ENCODE results near the gene NAA20. TPM values are rescaled to one million over a fixed set of nuclear protein-coding genes. Genes with fewer than 3 reads are reported as not detected.

Gene NAA20
- total RNA-seq, 1 donor from 2014 or later: 33.5 TPM

DNA sequence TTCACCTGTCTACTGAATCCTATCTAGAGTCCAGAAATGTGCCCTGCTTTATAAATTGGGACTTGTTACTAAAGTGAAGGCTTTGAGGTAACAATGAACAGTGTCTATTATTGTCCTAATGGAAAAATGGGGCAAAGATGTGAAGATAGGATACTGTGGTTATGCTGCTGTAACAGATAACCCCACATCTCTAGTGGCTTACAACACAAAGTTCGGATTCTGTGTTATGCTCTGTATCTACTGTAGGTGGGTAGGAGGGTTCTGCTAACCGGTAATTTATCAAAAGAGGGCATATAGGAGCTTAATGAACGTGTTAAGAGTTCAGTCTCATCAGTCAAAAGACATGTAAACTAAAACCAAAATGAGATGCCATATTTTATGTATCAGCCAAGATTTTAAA is 6.2 kb downstream of the NAA20 start:
- Mint-ChIP-seq H3K27ac (ENCODE audit: unreplicated experiment) (no peak overlapping the region), H3K9me3 (ENCODE audit: unreplicated experiment) (no peaks in the 10 kb centered on the region), H3K27me3 (ENCODE audit: unreplicated experiment) (peaks cover 2% of the 10 kb centered on the region), H3K4me3 (ENCODE audit: unreplicated experiment) (no peak overlapping the region), H3K4me1 (ENCODE audit: low read depth, unreplicated experiment) (peaks cover 18% of the 10 kb centered on the region), H3K36me3 (ENCODE audit: unreplicated experiment) (no peaks in the 10 kb centered on the region)
- TF ChIP-seq, protein P1, sequence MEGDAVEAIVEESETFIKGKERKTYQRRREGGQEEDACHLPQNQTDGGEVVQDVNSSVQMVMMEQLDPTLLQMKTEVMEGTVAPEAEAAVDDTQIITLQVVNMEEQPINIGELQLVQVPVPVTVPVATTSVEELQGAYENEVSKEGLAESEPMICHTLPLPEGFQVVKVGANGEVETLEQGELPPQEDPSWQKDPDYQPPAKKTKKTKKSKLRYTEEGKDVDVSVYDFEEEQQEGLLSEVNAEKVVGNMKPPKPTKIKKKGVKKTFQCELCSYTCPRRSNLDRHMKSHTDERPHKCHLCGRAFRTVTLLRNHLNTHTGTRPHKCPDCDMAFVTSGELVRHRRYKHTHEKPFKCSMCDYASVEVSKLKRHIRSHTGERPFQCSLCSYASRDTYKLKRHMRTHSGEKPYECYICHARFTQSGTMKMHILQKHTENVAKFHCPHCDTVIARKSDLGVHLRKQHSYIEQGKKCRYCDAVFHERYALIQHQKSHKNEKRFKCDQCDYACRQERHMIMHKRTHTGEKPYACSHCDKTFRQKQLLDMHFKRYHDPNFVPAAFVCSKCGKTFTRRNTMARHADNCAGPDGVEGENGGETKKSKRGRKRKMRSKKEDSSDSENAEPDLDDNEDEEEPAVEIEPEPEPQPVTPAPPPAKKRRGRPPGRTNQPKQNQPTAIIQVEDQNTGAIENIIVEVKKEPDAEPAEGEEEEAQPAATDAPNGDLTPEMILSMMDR (IDR thresholded peaks at IDR 0.05; ENCODE audit: partially characterized antibody, unreplicated experiment): no peak
- no peak for DNase-seq

DNA sequence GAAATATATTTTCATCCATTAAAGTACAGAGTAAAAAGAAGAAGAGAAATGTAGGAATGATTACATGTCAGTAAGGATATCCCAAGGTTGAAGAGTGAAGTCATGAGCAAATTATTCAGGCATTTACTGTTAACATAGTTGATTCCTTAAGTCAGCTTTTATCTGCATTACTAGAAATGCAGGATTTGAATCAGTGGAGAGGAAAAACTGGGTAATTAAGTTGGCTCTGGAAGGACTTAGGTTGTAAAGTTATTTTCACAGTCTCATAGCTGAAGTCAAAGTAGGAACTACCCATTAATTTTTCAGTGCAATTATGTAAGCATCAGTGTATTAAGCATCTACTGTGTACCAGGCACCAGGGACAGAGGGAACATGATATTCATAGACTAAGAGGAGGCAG is 7.8 kb downstream of the NAA20 start:
- H3K4me3 Mint-ChIP-seq (ENCODE audit: unreplicated experiment): no peak overlapping the region
- H3K27me3 Mint-ChIP-seq (ENCODE audit: unreplicated experiment): peaks cover 2% of the 10 kb centered on the region
- TF ChIP-seq, protein P1 (IDR thresholded peaks at IDR 0.05; ENCODE audit: partially characterized antibody, unreplicated experiment): no peak
- DNase-seq: no peak
- no peaks in the 10 kb centered on the region for H3K9me3 Mint-ChIP-seq (ENCODE audit: unreplicated experiment)
- no peaks in the 10 kb centered on the region for H3K36me3 Mint-ChIP-seq (ENCODE audit: unreplicated experiment)
- no peak overlapping the region for H3K27ac Mint-ChIP-seq (ENCODE audit: unreplicated experiment)
- H3K4me1 Mint-ChIP-seq (ENCODE audit: low read depth, unreplicated experiment): peaks cover 14% of the 10 kb centered on the region

DNA sequence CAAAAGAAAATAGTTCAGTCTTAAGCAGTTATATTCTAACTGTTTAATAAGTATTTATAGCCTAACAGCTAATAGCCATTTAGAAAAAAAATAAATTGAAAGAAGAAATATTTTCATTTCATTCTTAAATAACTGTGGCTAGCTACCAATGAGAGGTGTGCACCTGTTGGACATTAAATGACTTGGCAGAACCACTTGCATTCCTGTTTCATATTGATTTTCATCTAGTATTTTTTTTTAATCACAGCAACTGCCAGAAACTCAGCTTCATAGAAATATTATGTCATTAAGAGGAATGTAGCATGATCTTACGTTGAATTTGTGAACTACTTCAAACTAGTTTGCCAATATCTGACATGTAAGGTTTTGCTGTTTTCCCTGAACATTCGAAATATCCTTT is 10.1 kb downstream of the NAA20 start:
- no peaks in the 10 kb centered on the region for H3K27me3 Mint-ChIP-seq (ENCODE audit: unreplicated experiment)
- no peaks in the 10 kb centered on the region for H3K4me1 Mint-ChIP-seq (ENCODE audit: low read depth, unreplicated experiment)
- H3K4me3 Mint-ChIP-seq (ENCODE audit: unreplicated experiment): no peak overlapping the region
- DNase-seq: no peak
- H3K27ac Mint-ChIP-seq (ENCODE audit: unreplicated experiment): no peak overlapping the region
- no peaks in the 10 kb centered on the region for H3K36me3 Mint-ChIP-seq (ENCODE audit: unreplicated experiment)
- H3K9me3 Mint-ChIP-seq (ENCODE audit: unreplicated experiment): no peaks in the 10 kb centered on the region
- TF ChIP-seq, protein P1 (IDR thresholded peaks at IDR 0.05; ENCODE audit: partially characterized antibody, unreplicated experiment): no peak

DNA sequence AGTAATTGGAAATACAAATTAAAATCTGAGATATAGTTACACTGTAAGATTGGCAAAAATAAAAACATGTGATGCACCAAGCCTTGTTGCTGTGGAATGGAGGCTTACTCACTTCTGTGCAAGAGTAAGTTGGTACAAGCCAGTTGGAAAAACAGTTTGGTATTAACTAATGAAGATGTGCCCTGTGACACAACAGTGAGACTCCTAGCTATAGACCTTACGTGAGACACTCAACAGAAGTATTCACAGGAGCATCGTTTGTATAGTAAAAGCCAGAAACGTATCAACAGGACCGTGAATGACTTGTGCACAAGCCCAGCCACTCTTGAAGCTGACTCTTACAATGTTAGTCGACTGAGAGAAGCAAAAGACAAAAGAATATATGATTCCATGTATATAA is 14.6 kb downstream of the NAA20 start:
- Mint-ChIP-seq H3K27ac (ENCODE audit: unreplicated experiment) (no peak overlapping the region), H3K27me3 (ENCODE audit: unreplicated experiment) (no peaks in the 10 kb centered on the region), H3K4me3 (ENCODE audit: unreplicated experiment) (no peak overlapping the region), H3K36me3 (ENCODE audit: unreplicated experiment) (no peaks in the 10 kb centered on the region), H3K9me3 (ENCODE audit: unreplicated experiment) (no peaks in the 10 kb centered on the region), H3K4me1 (ENCODE audit: low read depth, unreplicated experiment) (no peaks in the 10 kb centered on the region)
- TF ChIP-seq, protein P1 (IDR thresholded peaks at IDR 0.05; ENCODE audit: partially characterized antibody, unreplicated experiment): no peak
- DNase-seq: no peak

DNA sequence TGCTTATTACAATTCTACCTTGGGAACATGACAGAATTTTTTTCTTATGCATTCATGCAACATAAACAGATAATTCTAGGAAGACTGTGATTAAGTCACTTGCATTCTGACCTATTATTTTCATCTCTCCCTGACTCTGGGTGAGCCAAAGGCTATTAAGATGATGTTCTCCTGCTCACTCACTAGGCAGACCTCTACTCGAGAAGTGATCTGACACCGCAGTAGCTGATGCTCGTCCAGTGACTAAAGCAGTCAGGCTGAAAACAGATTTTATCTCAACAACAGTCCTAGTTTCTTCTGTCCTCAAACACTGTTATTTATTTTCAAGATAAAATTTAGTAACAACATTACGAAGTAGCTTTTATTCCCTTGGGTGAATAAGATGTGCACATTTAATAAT is 17.3 kb downstream of the NAA20 start:
- H3K36me3 Mint-ChIP-seq (ENCODE audit: unreplicated experiment): no peaks in the 10 kb centered on the region
- H3K27ac Mint-ChIP-seq (ENCODE audit: unreplicated experiment): no peak overlapping the region
- H3K27me3 Mint-ChIP-seq (ENCODE audit: unreplicated experiment): no peaks in the 10 kb centered on the region
- DNase-seq: no peak
- no peaks in the 10 kb centered on the region for H3K9me3 Mint-ChIP-seq (ENCODE audit: unreplicated experiment)
- H3K4me1 Mint-ChIP-seq (ENCODE audit: low read depth, unreplicated experiment): peaks cover 4% of the 10 kb centered on the region
- no peak overlapping the region for H3K4me3 Mint-ChIP-seq (ENCODE audit: unreplicated experiment)
- TF ChIP-seq, protein P1 (IDR thresholded peaks at IDR 0.05; ENCODE audit: partially characterized antibody, unreplicated experiment): no peak
